Measurements from ENCODE around the gene RBMS2.

RBMS2 gene

GRCh38 chr12:56629459-56630179 is 108.0 kb downstream of the RBMS2 start:
- DNase-seq = peak in 36 of 58 donors; percentile 24 to 65 (median 46)

- peak; percentile 20 to 96 (median 86) for DNase-seq
Measured at GRCh38 chr12:56630180-56630632, 108.6 kb downstream of the RBMS2 start, which contains the start of gene BAZ2A. TSS of gene BAZ2A (minus strand) at chr12:56630326. CDS start at chr12:56617530, 12,796 bp downstream.

- DNase-seq = peak in 33 of 58 donors; percentile 0 to 64 (median 18)
Measured at GRCh38 chr12:56631790-56632700, 110.4 kb downstream of the RBMS2 start.

- DNase-seq = no peak
Measured at GRCh38 chr12:56632701-56633467, 111.3 kb downstream of the RBMS2 start.

GRCh38 chr12:56633468-56634241 is 112.0 kb downstream of the RBMS2 start:
- no peak for DNase-seq

GRCh38 chr12:56634242-56634836 is 112.7 kb downstream of the RBMS2 start:
- DNase-seq = peak in 17 of 58 donors; percentile 8 to 59 (median 44)

- DNase-seq = peak in 55 of 58 donors; percentile 16 to 84 (median 52)
Measured at GRCh38 chr12:56634837-56635791, 113.5 kb downstream of the RBMS2 start.

- DNase-seq = peak in 55 of 58 donors; percentile 49 to 87 (median 78)
Measured at GRCh38 chr12:56635806-56636674, 114.4 kb downstream of the RBMS2 start.

- peak; percentile 62 to 98 (median 90) for DNase-seq
Measured at GRCh38 chr12:56636675-56637540, 115.3 kb downstream of the RBMS2 start.

- no peak for DNase-seq
Measured at GRCh38 chr12:56637621-56638020, 116.0 kb downstream of the RBMS2 start.

GRCh38 chr12:56641219-56641618 is 119.6 kb downstream of the RBMS2 start:
- no peak for DNase-seq

- DNase-seq = no peak
Measured at GRCh38 chr12:56644654-56645053, 123.0 kb downstream of the RBMS2 start.

- DNase-seq = peak in 15 of 58 donors; percentile 4 to 30 (median 17)
Measured at GRCh38 chr12:56645201-56645716, 123.6 kb downstream of the RBMS2 start.

Data from anterior cingulate cortex (tissue), 58 donors.